ENCODE results near the gene GM2A.
A peak's percentile ranks its signal among the peaks of the same experiment; 100 is the strongest.

Gene GM2A

GRCh38 chr5:151223447-151224264 lies 29.3 kb upstream of the GM2A start, which contains the start of gene CCDC69:
Gene CCDC69 (minus strand): TSS chr5:151224092. CDS start chr5:151223970, 122 bp downstream.
- H3K4me3 ChIP-seq (ENCODE audit: low read depth, low read length) = peak within 1 kb of the TSS; percentile 71
- no peaks in the 10 kb centered on the region for H3K4me1 ChIP-seq
- no peaks in the 10 kb centered on the region for H3K9me3 ChIP-seq
- TF ChIP-seq, protein P1, sequence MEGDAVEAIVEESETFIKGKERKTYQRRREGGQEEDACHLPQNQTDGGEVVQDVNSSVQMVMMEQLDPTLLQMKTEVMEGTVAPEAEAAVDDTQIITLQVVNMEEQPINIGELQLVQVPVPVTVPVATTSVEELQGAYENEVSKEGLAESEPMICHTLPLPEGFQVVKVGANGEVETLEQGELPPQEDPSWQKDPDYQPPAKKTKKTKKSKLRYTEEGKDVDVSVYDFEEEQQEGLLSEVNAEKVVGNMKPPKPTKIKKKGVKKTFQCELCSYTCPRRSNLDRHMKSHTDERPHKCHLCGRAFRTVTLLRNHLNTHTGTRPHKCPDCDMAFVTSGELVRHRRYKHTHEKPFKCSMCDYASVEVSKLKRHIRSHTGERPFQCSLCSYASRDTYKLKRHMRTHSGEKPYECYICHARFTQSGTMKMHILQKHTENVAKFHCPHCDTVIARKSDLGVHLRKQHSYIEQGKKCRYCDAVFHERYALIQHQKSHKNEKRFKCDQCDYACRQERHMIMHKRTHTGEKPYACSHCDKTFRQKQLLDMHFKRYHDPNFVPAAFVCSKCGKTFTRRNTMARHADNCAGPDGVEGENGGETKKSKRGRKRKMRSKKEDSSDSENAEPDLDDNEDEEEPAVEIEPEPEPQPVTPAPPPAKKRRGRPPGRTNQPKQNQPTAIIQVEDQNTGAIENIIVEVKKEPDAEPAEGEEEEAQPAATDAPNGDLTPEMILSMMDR (IDR thresholded peaks at IDR 0.05; ENCODE audit: low read depth, low read length) = no peak
- no peaks in the 10 kb centered on the region; the same call in 1 of the 2 replicates for H3K27me3 ChIP-seq
- no peaks in the 10 kb centered on the region for H3K36me3 ChIP-seq
- DNase-seq = peak; percentile 78

GRCh38 chr5:151224372-151224771 lies 28.6 kb upstream of the GM2A start:
- no peaks in the 10 kb centered on the region for H3K9me3 ChIP-seq
- H3K36me3 ChIP-seq = no peaks in the 10 kb centered on the region
- no peaks in the 10 kb centered on the region; the same call in 1 of the 2 replicates for H3K27me3 ChIP-seq
- no peaks in the 10 kb centered on the region for H3K4me1 ChIP-seq
- TF ChIP-seq, protein P1 (IDR thresholded peaks at IDR 0.05; ENCODE audit: low read depth, low read length) = no peak
- peak overlapping the region; percentile 71 for H3K4me3 ChIP-seq (ENCODE audit: low read depth, low read length)
- no peak for DNase-seq

GRCh38 chr5:151225071-151225470 lies 27.9 kb upstream of the GM2A start:
- Histone ChIP-seq H3K27me3 (peaks cover 4% of the 10 kb centered on the region; the same call in 1 of the 2 replicates), H3K9me3 (no peaks in the 10 kb centered on the region), H3K4me1 (no peaks in the 10 kb centered on the region), H3K36me3 (no peaks in the 10 kb centered on the region), H3K4me3 (ENCODE audit: low read depth, low read length) (no peak overlapping the region)
- no peak for DNase-seq
- TF ChIP-seq, protein P1 (IDR thresholded peaks at IDR 0.05; ENCODE audit: low read depth, low read length) = no peak

- H3K4me1 ChIP-seq = no peaks in the 10 kb centered on the region
- H3K9me3 ChIP-seq = no peaks in the 10 kb centered on the region
- peaks cover 4% of the 10 kb centered on the region for H3K27me3 ChIP-seq
- no peaks in the 10 kb centered on the region for H3K36me3 ChIP-seq
- no peak for DNase-seq
- H3K4me3 ChIP-seq (ENCODE audit: low read depth, low read length) = no peak overlapping the region
- TF ChIP-seq, protein P1 (IDR thresholded peaks at IDR 0.05; ENCODE audit: low read depth, low read length) = no peak
Observed at GRCh38 chr5:151225475-151225874, 27.5 kb upstream of the GM2A start.

DNA sequence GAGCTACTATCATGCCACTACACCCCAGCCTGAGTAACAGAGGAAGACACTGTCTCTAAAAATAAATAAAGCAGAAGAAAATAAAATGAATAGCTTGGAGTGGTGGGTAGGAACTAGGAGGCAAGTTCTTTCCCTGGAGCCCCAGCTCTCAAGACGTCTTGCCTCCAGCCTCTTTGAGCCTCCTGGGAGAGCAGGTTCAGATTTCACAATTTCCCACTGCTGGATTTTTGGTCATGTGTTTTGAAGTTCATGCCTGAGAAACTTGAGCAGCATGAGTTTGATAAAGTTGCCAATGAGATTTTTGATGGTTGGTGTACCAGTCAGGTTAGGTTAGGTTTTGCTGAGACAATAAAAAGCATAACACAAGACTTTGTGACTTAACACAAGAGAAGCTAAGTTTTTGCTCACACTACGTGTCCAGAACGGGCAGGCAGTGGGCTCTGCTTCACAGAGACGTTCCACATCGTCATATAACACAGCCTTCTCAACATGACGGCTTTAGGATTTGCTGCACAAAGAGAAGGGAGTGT lies 25.0 kb upstream of the GM2A start:
- DNase-seq = no peak
- Histone ChIP-seq H3K4me3 (ENCODE audit: low read depth, low read length) (no peak overlapping the region), H3K36me3 (no peaks in the 10 kb centered on the region), H3K9me3 (no peaks in the 10 kb centered on the region), H3K27me3 (peaks cover 11% of the 10 kb centered on the region), H3K4me1 (no peaks in the 10 kb centered on the region)
- TF ChIP-seq, protein P1 (IDR thresholded peaks at IDR 0.05; ENCODE audit: low read depth, low read length) = no peak

GRCh38 chr5:151228986-151229385 lies 24.0 kb upstream of the GM2A start:
- no peaks in the 10 kb centered on the region for H3K4me1 ChIP-seq

More at GRCh38 chr5:151228986-151229385, 24.0 kb upstream of the GM2A start:
- TF ChIP-seq, protein P1 (IDR thresholded peaks at IDR 0.05; ENCODE audit: low read depth, low read length) = no peak
- Histone ChIP-seq H3K9me3 (no peaks in the 10 kb centered on the region), H3K27me3 (peaks cover 11% of the 10 kb centered on the region), H3K4me3 (ENCODE audit: low read depth, low read length) (no peak overlapping the region), H3K36me3 (no peaks in the 10 kb centered on the region)
- DNase-seq = no peak
